ENCODE data around the gene UCMA.

DNA sequence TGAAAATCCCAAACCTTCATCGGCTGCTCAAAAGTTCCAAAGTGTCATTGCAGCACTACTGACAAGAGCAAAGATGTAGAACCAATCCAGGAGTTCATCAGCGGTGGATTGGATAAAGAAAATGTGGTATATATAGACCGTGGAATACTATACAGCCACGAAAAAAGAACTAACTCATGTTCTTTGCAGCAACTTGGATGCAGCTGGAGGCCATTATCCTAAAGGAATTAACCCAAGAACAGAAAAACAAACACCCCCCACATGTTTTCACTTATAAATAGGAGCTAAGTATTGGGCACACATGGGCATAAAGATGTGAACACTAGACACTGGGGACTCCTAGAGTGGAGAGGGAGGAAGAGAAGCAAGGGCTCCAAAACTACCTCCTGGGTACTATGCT is 34.1 kb upstream of the UCMA start:
- TF ChIP-seq, protein P1, sequence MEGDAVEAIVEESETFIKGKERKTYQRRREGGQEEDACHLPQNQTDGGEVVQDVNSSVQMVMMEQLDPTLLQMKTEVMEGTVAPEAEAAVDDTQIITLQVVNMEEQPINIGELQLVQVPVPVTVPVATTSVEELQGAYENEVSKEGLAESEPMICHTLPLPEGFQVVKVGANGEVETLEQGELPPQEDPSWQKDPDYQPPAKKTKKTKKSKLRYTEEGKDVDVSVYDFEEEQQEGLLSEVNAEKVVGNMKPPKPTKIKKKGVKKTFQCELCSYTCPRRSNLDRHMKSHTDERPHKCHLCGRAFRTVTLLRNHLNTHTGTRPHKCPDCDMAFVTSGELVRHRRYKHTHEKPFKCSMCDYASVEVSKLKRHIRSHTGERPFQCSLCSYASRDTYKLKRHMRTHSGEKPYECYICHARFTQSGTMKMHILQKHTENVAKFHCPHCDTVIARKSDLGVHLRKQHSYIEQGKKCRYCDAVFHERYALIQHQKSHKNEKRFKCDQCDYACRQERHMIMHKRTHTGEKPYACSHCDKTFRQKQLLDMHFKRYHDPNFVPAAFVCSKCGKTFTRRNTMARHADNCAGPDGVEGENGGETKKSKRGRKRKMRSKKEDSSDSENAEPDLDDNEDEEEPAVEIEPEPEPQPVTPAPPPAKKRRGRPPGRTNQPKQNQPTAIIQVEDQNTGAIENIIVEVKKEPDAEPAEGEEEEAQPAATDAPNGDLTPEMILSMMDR (IDR thresholded peaks at IDR 0.05 in 2 of 3, conservative IDR thresholded peaks at IDR 0.05 in 1 of 3; ENCODE audit: control insufficient read depth in 2 of 3, extremely low read depth in 1 of 3, insufficient read depth in 1 of 3, low read depth in 3 of 3, low read length in 3 of 3): no peak
- TF ChIP-seq TAF1 (IDR thresholded peaks at IDR 0.05; ENCODE audit: borderline replicate concordance, low read depth, low read length): no peak
- no peak for TF ChIP-seq RAD21 (IDR thresholded peaks at IDR 0.05; ENCODE audit: insufficient read depth, low read depth, low read length)
- TF ChIP-seq, protein P2, sequence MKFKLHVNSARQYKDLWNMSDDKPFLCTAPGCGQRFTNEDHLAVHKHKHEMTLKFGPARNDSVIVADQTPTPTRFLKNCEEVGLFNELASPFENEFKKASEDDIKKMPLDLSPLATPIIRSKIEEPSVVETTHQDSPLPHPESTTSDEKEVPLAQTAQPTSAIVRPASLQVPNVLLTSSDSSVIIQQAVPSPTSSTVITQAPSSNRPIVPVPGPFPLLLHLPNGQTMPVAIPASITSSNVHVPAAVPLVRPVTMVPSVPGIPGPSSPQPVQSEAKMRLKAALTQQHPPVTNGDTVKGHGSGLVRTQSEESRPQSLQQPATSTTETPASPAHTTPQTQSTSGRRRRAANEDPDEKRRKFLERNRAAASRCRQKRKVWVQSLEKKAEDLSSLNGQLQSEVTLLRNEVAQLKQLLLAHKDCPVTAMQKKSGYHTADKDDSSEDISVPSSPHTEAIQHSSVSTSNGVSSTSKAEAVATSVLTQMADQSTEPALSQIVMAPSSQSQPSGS (IDR thresholded peaks at IDR 0.05; ENCODE audit: low read length): no peak
- no peak for TF ChIP-seq CBFB (IDR thresholded peaks at IDR 0.05; ENCODE audit: low read depth)
- TF ChIP-seq POLR2AphosphoS5 (IDR thresholded peaks at IDR 0.05; ENCODE audit: low read length): no peak
- TF ChIP-seq SRF (IDR thresholded peaks at IDR 0.05; ENCODE audit: low read depth in 2 of 2, low read length in 2 of 2): no peak
- no peak for TF ChIP-seq JUNB (IDR thresholded peaks at IDR 0.05)
- TF ChIP-seq CHD2 (IDR thresholded peaks at IDR 0.05; ENCODE audit: borderline replicate concordance, low read depth, low read length): no peak
- TF ChIP-seq NR2C2 (IDR thresholded peaks at IDR 0.05; ENCODE audit: borderline replicate concordance, control insufficient read depth, insufficient read length, low read depth): no peak
